Spleen (tissue), 11 donors: ENCODE measurements around the gene ADAM19. TPM values are rescaled to one million over a fixed set of nuclear protein-coding genes. Genes with fewer than 3 reads are reported as not detected.

Experiments used
- DNase-seq: peaks from one replicate; pipeline ENCODE4 v3.0.0-alpha.2; 2020
- H3K27ac ChIP-seq, 8 donors: fragments of 200-600 bp; sonication (generic) in 7 of 8; 1 replicate in 4 of 8; 2 replicates in 4 of 8; pipeline versions ENCODE4 v1.5.0 to v1.8.0; 2016 to 2021; ENCODE audit warnings: inconsistent platforms in 4 of 8, mild to moderate bottlenecking in 4 of 8, moderate library complexity in 1 of 8
- H3K27me3 ChIP-seq, 7 donors: fragments of 200-600 bp; sonication (generic) in 6 of 7; replicated peaks in 1 of 7; 1 replicate in 4 of 7; 2 replicates in 3 of 7; pipeline versions ENCODE4 v1.5.0 to v1.8.0; 2016 to 2021; ENCODE audit warnings: inconsistent platforms in 3 of 7, mild to moderate bottlenecking in 1 of 7
- H3K36me3 ChIP-seq, 6 donors: fragments of 200-600 bp; sonication (generic) in 5 of 6; 1 replicate in 4 of 6; 2 replicates in 2 of 6; pipeline versions ENCODE4 v1.5.0 to v1.8.0; 2016 to 2021; ENCODE audit warnings: inconsistent platforms in 2 of 6
- H3K4me1 ChIP-seq, 6 donors: fragments of 200-600 bp; sonication (generic) in 5 of 6; 1 replicate in 3 of 6; 2 replicates in 3 of 6; pipeline versions ENCODE4 v1.5.0 to v1.8.0; 2016 to 2021; ENCODE audit warnings: inconsistent platforms in 3 of 6
- H3K4me3 ChIP-seq, 8 donors: fragments of 200-600 bp; sonication (generic) in 7 of 8; 1 replicate in 4 of 8; 2 replicates in 4 of 8; pipeline versions ENCODE4 v1.5.0 to v1.8.0; 2016 to 2021; ENCODE audit warnings: inconsistent platforms in 4 of 8, mild to moderate bottlenecking in 4 of 8, moderate library complexity in 2 of 8
- H3K9me3 ChIP-seq, 8 donors: fragments of 200-600 bp; sonication (generic) in 7 of 8; 1 replicate in 4 of 8; 2 replicates in 4 of 8; pipeline versions ENCODE4 v1.5.0 to v1.8.0; 2016 to 2021; ENCODE audit warnings: inconsistent platforms in 4 of 8
- POLR2A ChIP-seq, 3 donors: fragments of 450-650 bp; IDR thresholded peaks; one replicate each; pipeline ENCODE4 v1.5.1; 2017; ENCODE audit warnings: antibody characterized with exemption in 3 of 3, mild to moderate bottlenecking in 1 of 3
- POLR2AphosphoS5 ChIP-seq, 3 donors: sonication (generic); formaldehyde crosslinking; IDR thresholded peaks; one replicate each; pipeline ENCODE4 v1.5.1; 2017; ENCODE audit warnings: antibody characterized with exemption in 3 of 3
- WGBS, 5 donors: extraction: QIAGEN DNeasy Blood & Tissue Kit in 3 of 5; methylation state at CpG; one replicate each; pipeline versions ENCODE4 v1.1.5 to v1.1.7; 2013 to 2018; 5-methylcytosine and 5-hydroxymethylcytosine counted together
- intact Hi-C: fragments of 100-400 bp; cut with DNase I; formaldehyde crosslinking; loops from one replicate; pipeline ENCODE4 v1.15.0; 2023; ENCODE audit warnings: low total_unique reads
- polyA plus RNA-seq, 3 donors: library from polyadenylated mRNA; stranded (reverse); fragments of 200-250 nt; gene quantifications; one replicate each; pipeline ENCODE4 v1.2.1, GENCODE V29; 2013
- total RNA-seq, 7 donors: library from RNA; depleted of rRNA in 3 of 7; stranded (reverse); fragments of >200 nt in 3 of 7; fragmentation: NEBNext Ultra II Directional in 4 of 7; extraction: Animal tissue kit (Norgen Biotek cat#: 25700) in 4 of 7; gene quantifications; one replicate each; pipeline versions ENCODE4 v1.1.0 to v1.2.1, GENCODE V29; 2016 to 2021
- TF ChIP-seq, protein P1 (sequence below), 11 experiments: fragments of 200-600 bp in 7 of 11; fragments of 450-650 bp in 4 of 11; sonication (generic) in 4 of 11; IDR thresholded peaks in 8 of 11; conservative IDR thresholded peaks in 3 of 11; 1 replicate in 7 of 11; 2 replicates in 4 of 11; pipeline versions ENCODE4 v1.4.0 to v1.8.0; 2016 to 2021; ENCODE audit warnings: antibody characterized with exemption in 11 of 11, inconsistent platforms in 4 of 11, mild to moderate bottlenecking in 1 of 11
- donor health status: healthy with polysubstance abuse.
- donor health status: DM: no; HTN: no; CAD: no; lungs with moderate emphysema.
- donor health status: DM: no; HTN: no; CAD: no.
- donor health status: Bipolar disorder and iron deficiency.
- donor health status: healthy.
- donor health status: DM: no; HTN: no; CAD: no.
- donor health status: DM: yes; HTN: yes; CAD: no.

ADAM19 gene
- total and polyA plus RNA-seq, 10 donors: 10.9 to 71.1 (median 51.5) TPM

DNA sequence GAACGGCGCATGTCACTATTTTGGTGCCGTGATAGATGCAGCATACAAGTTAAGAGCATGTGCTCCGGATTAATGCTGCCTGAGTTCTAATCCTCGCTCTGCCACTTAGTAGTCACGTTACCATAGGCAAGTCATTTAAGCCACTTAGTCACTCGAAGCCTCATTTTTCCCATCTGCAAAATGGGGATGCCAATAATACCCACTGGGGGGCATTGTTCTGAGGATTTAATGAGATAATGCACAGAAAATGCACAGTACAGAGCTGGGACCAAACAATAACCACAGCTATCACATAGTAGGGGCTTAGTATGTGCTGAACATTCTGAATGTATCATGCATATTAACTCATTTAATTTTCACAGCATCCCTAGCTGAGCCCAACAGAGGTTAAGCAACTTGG, 106.5 kb downstream of the ADAM19 start:
- no peak overlapping the region for H3K27ac ChIP-seq
- DNase-seq: no peak
- H3K27me3 ChIP-seq: no peaks in the 10 kb centered on the region
- 94 to 96% (median 95%) methylated on average over 7 of the region's 7 CpGs for WGBS, 5 donors
- no peaks in the 10 kb centered on the region for H3K9me3 ChIP-seq
- TF ChIP-seq, protein P1, sequence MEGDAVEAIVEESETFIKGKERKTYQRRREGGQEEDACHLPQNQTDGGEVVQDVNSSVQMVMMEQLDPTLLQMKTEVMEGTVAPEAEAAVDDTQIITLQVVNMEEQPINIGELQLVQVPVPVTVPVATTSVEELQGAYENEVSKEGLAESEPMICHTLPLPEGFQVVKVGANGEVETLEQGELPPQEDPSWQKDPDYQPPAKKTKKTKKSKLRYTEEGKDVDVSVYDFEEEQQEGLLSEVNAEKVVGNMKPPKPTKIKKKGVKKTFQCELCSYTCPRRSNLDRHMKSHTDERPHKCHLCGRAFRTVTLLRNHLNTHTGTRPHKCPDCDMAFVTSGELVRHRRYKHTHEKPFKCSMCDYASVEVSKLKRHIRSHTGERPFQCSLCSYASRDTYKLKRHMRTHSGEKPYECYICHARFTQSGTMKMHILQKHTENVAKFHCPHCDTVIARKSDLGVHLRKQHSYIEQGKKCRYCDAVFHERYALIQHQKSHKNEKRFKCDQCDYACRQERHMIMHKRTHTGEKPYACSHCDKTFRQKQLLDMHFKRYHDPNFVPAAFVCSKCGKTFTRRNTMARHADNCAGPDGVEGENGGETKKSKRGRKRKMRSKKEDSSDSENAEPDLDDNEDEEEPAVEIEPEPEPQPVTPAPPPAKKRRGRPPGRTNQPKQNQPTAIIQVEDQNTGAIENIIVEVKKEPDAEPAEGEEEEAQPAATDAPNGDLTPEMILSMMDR (IDR thresholded peaks at IDR 0.05 in 8 of 11, conservative IDR thresholded peaks at IDR 0.05 in 3 of 11): peak in 1 of 11 experiments; percentile 7
- no peak for TF ChIP-seq POLR2A (IDR thresholded peaks at IDR 0.05)
- H3K4me3 ChIP-seq: no peak overlapping the region
- peaks cover 0 to 22% (median 5%) of the 10 kb centered on the region in 6 donors for H3K4me1 ChIP-seq
- intact Hi-C loops: no loop called here
- peaks cover 0 to 20% (median 0%) of the 10 kb centered on the region in 6 donors for H3K36me3 ChIP-seq

DNA sequence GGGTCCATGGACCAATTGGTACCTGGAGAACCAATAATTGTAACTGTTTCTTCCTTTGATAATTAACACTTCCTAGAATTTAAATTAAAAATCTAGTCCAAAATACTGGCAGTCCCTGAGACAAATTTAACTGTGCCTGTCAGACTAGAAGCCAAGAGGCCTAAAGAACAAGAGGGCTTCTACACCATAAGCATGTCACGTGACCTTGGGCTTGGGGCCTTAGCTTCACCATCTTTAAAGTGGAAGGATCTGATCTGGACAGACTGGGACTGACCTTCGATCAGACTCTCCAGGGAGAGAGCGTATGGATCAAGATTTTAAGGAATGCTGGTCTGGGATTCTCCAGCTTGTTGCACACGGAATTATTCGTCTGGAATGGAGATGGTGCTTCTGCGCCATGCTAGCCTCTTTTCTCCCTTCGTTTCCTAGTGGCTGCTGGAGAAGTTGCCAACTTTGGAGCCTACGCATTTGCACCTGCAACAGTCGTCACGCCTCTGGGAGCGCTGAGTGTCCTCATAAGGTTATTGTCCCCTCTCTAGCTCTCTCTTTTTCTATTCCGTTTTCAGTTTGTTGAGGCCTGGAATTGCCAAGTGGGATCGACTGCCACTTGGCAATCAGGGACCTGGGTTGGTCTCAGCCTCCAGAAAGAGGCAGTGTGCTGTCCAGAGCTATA, 107.1 kb downstream of the ADAM19 start:
- Histone ChIP-seq H3K9me3 (no peaks in the 10 kb centered on the region), H3K4me1 (peaks cover 0 to 22% (median 5%) of the 10 kb centered on the region in 6 donors), H3K27me3 (no peaks in the 10 kb centered on the region), H3K4me3 (no peak overlapping the region), H3K27ac (no peak overlapping the region), H3K36me3 (peaks cover 0 to 14% (median 0%) of the 10 kb centered on the region in 6 donors)
- intact Hi-C loops: no loop called here
- 94 to 98% (median 95%) methylated on average over 13 of the region's 13 CpGs for WGBS, 5 donors
- TF ChIP-seq, protein P1 (IDR thresholded peaks at IDR 0.05 in 8 of 11, conservative IDR thresholded peaks at IDR 0.05 in 3 of 11): no peak
- no peak for TF ChIP-seq POLR2AphosphoS5 (IDR thresholded peaks at IDR 0.05)
- no peak for DNase-seq

DNA sequence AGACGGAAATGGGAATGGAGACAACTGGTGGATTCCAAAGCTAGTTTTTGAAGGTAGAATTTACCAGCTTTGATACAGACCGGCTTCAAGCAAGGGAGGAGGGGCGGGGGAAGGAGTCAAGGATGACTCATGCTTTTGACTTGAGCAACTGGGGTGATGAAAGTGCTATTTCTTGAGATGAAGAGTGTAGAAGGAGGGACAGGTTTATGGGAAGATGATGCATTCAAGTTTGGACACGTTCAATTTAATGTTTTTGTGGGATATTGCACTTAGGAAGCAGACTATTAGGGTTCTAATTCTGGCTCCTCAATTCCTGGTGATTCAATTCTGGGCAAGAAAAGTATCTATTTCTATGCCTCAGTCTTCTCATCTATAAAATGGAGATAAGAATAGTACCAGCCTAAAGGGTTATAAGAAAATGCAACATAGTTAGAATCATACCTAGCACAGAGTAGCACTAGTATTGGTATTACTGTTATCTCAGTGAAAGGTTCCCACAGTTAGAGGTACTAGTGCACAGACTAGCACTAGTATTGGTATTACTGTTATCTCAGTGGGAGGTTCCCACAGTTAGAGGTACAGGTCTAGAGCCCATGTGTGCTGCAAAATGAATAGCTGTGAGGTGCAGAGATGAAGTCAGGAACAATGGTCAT, 110.9 kb downstream of the ADAM19 start:
- H3K36me3 ChIP-seq: no peaks in the 10 kb centered on the region
- intact Hi-C loops: no loop called here
- H3K4me3 ChIP-seq: no peak overlapping the region
- H3K27me3 ChIP-seq: peaks cover 0 to 28% (median 12%) of the 10 kb centered on the region in 7 donors
- WGBS, 5 donors: 23 to 43% (median 28%) methylated on average over 4 of the region's 4 CpGs
- peak overlapping the region in 2 of 8 donors; percentile 22 to 25 for H3K27ac ChIP-seq
- no peak for DNase-seq
- no peaks in the 10 kb centered on the region for H3K9me3 ChIP-seq
- H3K4me1 ChIP-seq: peaks cover 0 to 36% (median 16%) of the 10 kb centered on the region in 6 donors
- peak in 1 of 3 donors; percentile 62 for TF ChIP-seq POLR2AphosphoS5 (IDR thresholded peaks at IDR 0.05)
- TF ChIP-seq, protein P1 (IDR thresholded peaks at IDR 0.05 in 8 of 11, conservative IDR thresholded peaks at IDR 0.05 in 3 of 11): no peak
